SK-N-SH treated with all-trans-retinoic acid at 6 μM for 48 hours (cell line): Measurements from ENCODE around the gene FAM131C.
"Not testable (repeated sequence)": the region's sequence is repeated elsewhere in the genome, so short reads cannot be mapped to it uniquely, and the experiment has no call there.

Experiments
- ATAC-seq: fragments of 200-7000 bp; cut with Tn5 transposase; 3 replicates; pipeline ENCODE4 v1.9.1; 2020; ENCODE audit warnings: mild to moderate bottlenecking, moderate library complexity
- ARNTL ChIP-seq: fragments of 450-650 bp; formaldehyde crosslinking; IDR thresholded peaks from 2 replicates; pipeline ENCODE4 v1.5.0; 2020; ENCODE audit warnings: low read depth, mild to moderate bottlenecking, moderate library complexity, borderline replicate concordance
- BACH2 ChIP-seq: fragments of 250-450 bp; sonication (Bioruptor Pico); IDR thresholded peaks from 2 replicates; pipeline ENCODE4 v1.9.0; 2021; ENCODE audit warnings: mild to moderate bottlenecking, borderline replicate concordance
- CSDC2 ChIP-seq: fragments of 250-450 bp; sonication (Bioruptor Pico); IDR thresholded peaks from 2 replicates; pipeline ENCODE4 v1.5.0; 2020; ENCODE audit warnings: mild to moderate bottlenecking, moderate library complexity
- ESRRG ChIP-seq: fragments of 250-450 bp; sonication (Bioruptor Pico); IDR thresholded peaks from 2 replicates; pipeline ENCODE4 v1.6.1; 2021; ENCODE audit warnings: mild to moderate bottlenecking
- GLIS3 ChIP-seq: fragments of 250-450 bp; sonication (Bioruptor Pico); IDR thresholded peaks from 2 replicates; pipeline ENCODE4 v1.5.0; 2020; ENCODE audit warnings: mild to moderate bottlenecking, moderate library complexity
- ISL1 ChIP-seq: fragments of 250-450 bp; sonication (Bioruptor Pico); IDR thresholded peaks from 2 replicates; pipeline ENCODE4 v2.1.2; 2022; ENCODE audit warnings: mild to moderate bottlenecking, moderate library complexity
- OSR1 ChIP-seq: fragments of 250-450 bp; sonication (Bioruptor Pico); IDR thresholded peaks from 2 replicates; pipeline ENCODE4 v1.8.0; 2022; ENCODE audit warnings: moderate library complexity, mild to moderate bottlenecking, inconsistent platforms
- PPARA ChIP-seq: fragments of 250-450 bp; sonication (Bioruptor Pico); IDR thresholded peaks from 2 replicates; pipeline ENCODE4 v1.5.0; 2020; ENCODE audit warnings: mild to moderate bottlenecking, borderline replicate concordance
- RARB ChIP-seq: fragments of 250-450 bp; sonication (Bioruptor Pico); IDR thresholded peaks from 2 replicates; pipeline ENCODE4 v1.8.0; 2021; ENCODE audit warnings: mild to moderate bottlenecking, moderate library complexity
- TCF4 ChIP-seq: fragments of 250-450 bp; sonication (Bioruptor Pico); IDR thresholded peaks from 2 replicates; pipeline ENCODE4 v1.8.0; 2021; ENCODE audit warnings: mild to moderate bottlenecking, moderate library complexity, borderline replicate concordance
- TOX ChIP-seq: fragments of 250-450 bp; sonication (Bioruptor Pico); IDR thresholded peaks from 2 replicates; pipeline ENCODE4 v1.8.0; 2021; ENCODE audit warnings: mild to moderate bottlenecking, moderate library complexity, borderline replicate concordance
- ZFP3 ChIP-seq: fragments of 250-450 bp; sonication (Bioruptor Pico); IDR thresholded peaks from 2 replicates; pipeline ENCODE4 v1.5.0; 2020; ENCODE audit warnings: mild to moderate bottlenecking, moderate library complexity
- ZNF565 ChIP-seq: fragments of 450-650 bp; formaldehyde crosslinking; conservative IDR thresholded peaks from 2 replicates; pipeline ENCODE4 v1.5.0; 2020; ENCODE audit warnings: low read depth, mild to moderate bottlenecking, moderate library complexity
- ZNF70 ChIP-seq: fragments of 450-650 bp; formaldehyde crosslinking; IDR thresholded peaks from 2 replicates; pipeline ENCODE4 v1.5.0; 2020; ENCODE audit warnings: mild to moderate bottlenecking, moderate library complexity
- ZNF8 ChIP-seq: fragments of 450-650 bp; formaldehyde crosslinking; IDR thresholded peaks from 2 replicates; pipeline ENCODE4 v1.5.0; 2020; ENCODE audit warnings: mild to moderate bottlenecking, moderate library complexity
- TF ChIP-seq, protein P1 (sequence below): fragments of 250-450 bp; sonication (Bioruptor Pico); IDR thresholded peaks from 2 replicates; pipeline ENCODE4 v1.5.0; 2020; ENCODE audit warnings: mild to moderate bottlenecking, moderate library complexity
- TF ChIP-seq, protein P2 (sequence below): fragments of 250-450 bp; sonication (Bioruptor Pico); IDR thresholded peaks from 2 replicates; pipeline ENCODE4 v1.5.1; 2021; ENCODE audit warnings: mild to moderate bottlenecking, moderate library complexity
- TF ChIP-seq, protein P3 (sequence below): fragments of 250-450 bp; sonication (Bioruptor Pico); IDR thresholded peaks from 2 replicates; pipeline ENCODE4 v1.8.0; 2021; ENCODE audit warnings: low read depth, mild to moderate bottlenecking, moderate library complexity, borderline replicate concordance
- TF ChIP-seq, protein P4 (sequence below): fragments of 250-450 bp; sonication (Bioruptor Pico); IDR thresholded peaks from 2 replicates; pipeline ENCODE4 v1.5.1; 2020; ENCODE audit warnings: low read depth, mild to moderate bottlenecking, moderate library complexity
- TF ChIP-seq, protein P5 (sequence below): fragments of 250-450 bp; sonication (Bioruptor Pico); IDR thresholded peaks from 2 replicates; pipeline ENCODE4 v1.8.0; 2020; ENCODE audit warnings: mild to moderate bottlenecking, moderate library complexity, borderline replicate concordance

FAM131C gene

DNA sequence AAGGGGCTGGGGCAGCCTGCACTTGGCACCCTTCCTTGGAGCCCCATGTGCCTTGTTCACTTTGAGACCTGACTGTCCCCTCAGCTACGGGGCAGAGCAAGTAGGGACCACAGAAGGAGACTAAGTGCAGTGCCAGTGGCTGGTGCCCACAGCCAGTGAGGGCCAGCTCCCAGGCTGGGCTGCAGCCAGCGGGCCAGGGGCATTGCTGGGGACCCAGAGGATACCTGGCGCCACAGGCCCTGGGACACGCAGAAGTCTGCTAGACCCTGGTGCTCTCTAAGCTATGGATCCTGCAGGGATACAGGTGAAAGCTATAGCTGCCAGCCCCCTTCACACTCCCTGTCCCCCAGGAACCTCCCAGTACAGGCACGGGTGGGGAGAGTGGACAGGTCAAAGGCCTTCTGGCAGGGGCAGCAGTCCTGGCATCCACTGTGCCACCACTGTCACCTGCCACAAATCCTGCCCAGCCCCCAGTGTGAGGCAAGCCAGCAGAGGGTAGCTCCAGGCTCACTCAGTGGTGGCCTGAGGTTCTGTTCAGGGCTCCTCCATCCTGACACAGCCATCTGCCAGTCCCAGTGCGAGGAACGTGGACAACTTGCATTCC lies 50.3 kb downstream of the FAM131C start (continued):
- TF ChIP-seq, protein P1, sequence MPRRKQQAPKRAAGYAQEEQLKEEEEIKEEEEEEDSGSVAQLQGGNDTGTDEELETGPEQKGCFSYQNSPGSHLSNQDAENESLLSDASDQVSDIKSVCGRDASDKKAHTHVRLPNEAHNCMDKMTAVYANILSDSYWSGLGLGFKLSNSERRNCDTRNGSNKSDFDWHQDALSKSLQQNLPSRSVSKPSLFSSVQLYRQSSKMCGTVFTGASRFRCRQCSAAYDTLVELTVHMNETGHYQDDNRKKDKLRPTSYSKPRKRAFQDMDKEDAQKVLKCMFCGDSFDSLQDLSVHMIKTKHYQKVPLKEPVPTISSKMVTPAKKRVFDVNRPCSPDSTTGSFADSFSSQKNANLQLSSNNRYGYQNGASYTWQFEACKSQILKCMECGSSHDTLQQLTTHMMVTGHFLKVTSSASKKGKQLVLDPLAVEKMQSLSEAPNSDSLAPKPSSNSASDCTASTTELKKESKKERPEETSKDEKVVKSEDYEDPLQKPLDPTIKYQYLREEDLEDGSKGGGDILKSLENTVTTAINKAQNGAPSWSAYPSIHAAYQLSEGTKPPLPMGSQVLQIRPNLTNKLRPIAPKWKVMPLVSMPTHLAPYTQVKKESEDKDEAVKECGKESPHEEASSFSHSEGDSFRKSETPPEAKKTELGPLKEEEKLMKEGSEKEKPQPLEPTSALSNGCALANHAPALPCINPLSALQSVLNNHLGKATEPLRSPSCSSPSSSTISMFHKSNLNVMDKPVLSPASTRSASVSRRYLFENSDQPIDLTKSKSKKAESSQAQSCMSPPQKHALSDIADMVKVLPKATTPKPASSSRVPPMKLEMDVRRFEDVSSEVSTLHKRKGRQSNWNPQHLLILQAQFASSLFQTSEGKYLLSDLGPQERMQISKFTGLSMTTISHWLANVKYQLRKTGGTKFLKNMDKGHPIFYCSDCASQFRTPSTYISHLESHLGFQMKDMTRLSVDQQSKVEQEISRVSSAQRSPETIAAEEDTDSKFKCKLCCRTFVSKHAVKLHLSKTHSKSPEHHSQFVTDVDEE (CRISPR knock-in tag): no peak
- TF ChIP-seq RARB (CRISPR knock-in tag): no peak
- no peak for TF ChIP-seq ESRRG (CRISPR knock-in tag)
- TF ChIP-seq TOX (CRISPR knock-in tag): no peak

DNA sequence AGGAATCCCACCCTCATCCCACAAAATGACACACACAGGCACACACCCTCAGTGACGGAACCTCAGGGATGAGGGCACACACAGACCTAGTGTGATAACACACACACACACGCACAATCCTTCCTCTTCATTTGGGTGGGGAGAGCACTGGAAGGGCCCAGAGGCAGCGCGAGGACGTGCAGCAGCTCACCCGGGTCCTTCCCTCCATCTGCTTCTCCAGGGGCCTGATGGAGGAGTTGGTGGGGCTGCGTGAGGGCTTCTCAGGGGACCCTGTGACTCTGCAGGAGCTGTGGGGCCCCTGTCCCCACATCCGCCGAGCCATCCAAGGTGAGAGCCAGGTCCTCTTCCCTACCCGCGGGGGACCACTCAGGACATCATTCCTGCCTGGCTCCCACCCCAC lies 51.1 kb downstream of the FAM131C start:
- TF ChIP-seq, protein P2, sequence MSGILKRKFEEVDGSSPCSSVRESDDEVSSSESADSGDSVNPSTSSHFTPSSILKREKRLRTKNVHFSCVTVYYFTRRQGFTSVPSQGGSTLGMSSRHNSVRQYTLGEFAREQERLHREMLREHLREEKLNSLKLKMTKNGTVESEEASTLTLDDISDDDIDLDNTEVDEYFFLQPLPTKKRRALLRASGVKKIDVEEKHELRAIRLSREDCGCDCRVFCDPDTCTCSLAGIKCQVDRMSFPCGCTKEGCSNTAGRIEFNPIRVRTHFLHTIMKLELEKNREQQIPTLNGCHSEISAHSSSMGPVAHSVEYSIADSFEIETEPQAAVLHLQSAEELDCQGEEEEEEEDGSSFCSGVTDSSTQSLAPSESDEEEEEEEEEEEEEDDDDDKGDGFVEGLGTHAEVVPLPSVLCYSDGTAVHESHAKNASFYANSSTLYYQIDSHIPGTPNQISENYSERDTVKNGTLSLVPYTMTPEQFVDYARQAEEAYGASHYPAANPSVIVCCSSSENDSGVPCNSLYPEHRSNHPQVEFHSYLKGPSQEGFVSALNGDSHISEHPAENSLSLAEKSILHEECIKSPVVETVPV: no peak
- TF ChIP-seq CSDC2 (CRISPR knock-in tag) (no peak), ZNF8 (no peak), TCF4 (no peak), BACH2 (no peak), PPARA (CRISPR knock-in tag) (no peak), OSR1 (CRISPR knock-in tag) (no peak)
- TF ChIP-seq, protein P3, sequence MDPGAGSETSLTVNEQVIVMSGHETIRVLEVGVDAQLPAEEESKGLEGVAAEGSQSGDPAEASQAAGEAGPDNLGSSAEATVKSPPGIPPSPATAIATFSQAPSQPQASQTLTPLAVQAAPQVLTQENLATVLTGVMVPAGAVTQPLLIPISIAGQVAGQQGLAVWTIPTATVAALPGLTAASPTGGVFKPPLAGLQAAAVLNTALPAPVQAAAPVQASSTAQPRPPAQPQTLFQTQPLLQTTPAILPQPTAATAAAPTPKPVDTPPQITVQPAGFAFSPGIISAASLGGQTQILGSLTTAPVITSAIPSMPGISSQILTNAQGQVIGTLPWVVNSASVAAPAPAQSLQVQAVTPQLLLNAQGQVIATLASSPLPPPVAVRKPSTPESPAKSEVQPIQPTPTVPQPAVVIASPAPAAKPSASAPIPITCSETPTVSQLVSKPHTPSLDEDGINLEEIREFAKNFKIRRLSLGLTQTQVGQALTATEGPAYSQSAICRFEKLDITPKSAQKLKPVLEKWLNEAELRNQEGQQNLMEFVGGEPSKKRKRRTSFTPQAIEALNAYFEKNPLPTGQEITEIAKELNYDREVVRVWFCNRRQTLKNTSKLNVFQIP (CRISPR knock-in tag): no peak
- ATAC-seq: no peak

DNA sequence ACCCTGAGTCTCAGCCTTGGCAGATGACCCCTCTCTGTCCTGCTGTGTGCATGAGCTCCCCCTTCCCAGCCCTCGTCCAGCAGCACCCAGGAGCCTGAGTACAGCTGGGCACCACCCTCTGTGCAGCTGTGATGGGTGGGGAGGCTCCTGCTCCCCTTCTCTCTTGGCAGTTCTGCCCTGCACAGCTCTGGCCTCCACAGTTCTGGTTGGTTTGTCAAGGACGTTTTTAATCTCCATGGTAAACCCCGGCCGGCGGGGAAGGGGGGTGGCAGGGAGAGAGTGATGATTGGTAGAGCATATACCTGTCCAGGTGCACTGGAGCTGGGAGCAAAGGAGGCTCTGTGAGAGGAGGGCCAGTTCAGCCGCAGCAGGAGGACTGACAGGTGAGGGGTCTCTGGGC lies 51.8 kb downstream of the FAM131C start, which contains the start of gene CLCNKA:
Gene CLCNKA, plus strand, starts transcription at position 356 of the 400 bp plus-strand sequence. CDS start 584 bp downstream, outside the sequence.
- ATAC-seq: no peak
- TF ChIP-seq, protein P3 (CRISPR knock-in tag): no peak
- TF ChIP-seq ZNF565 (CRISPR knock-in tag) (no peak), ZFP3 (no peak), TOX (CRISPR knock-in tag) (no peak), ARNTL (CRISPR knock-in tag) (no peak), BACH2 (no peak), OSR1 (CRISPR knock-in tag) (no peak), GLIS3 (CRISPR knock-in tag) (no peak), ZNF70 (CRISPR knock-in tag) (no peak), CSDC2 (CRISPR knock-in tag) (no peak), ESRRG (CRISPR knock-in tag) (no peak), TCF4 (no peak), RARB (CRISPR knock-in tag) (no peak), ISL1 (CRISPR knock-in tag) (no peak)
- TF ChIP-seq, protein P4, sequence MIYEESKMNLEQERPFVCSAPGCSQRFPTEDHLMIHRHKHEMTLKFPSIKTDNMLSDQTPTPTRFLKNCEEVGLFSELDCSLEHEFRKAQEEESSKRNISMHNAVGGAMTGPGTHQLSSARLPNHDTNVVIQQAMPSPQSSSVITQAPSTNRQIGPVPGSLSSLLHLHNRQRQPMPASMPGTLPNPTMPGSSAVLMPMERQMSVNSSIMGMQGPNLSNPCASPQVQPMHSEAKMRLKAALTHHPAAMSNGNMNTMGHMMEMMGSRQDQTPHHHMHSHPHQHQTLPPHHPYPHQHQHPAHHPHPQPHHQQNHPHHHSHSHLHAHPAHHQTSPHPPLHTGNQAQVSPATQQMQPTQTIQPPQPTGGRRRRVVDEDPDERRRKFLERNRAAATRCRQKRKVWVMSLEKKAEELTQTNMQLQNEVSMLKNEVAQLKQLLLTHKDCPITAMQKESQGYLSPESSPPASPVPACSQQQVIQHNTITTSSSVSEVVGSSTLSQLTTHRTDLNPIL (CRISPR knock-in tag): no peak
- TF ChIP-seq, protein P2: no peak
- TF ChIP-seq, protein P5, sequence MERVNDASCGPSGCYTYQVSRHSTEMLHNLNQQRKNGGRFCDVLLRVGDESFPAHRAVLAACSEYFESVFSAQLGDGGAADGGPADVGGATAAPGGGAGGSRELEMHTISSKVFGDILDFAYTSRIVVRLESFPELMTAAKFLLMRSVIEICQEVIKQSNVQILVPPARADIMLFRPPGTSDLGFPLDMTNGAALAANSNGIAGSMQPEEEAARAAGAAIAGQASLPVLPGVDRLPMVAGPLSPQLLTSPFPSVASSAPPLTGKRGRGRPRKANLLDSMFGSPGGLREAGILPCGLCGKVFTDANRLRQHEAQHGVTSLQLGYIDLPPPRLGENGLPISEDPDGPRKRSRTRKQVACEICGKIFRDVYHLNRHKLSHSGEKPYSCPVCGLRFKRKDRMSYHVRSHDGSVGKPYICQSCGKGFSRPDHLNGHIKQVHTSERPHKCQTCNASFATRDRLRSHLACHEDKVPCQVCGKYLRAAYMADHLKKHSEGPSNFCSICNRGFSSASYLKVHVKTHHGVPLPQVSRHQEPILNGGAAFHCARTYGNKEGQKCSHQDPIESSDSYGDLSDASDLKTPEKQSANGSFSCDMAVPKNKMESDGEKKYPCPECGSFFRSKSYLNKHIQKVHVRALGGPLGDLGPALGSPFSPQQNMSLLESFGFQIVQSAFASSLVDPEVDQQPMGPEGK: no peak

DNA sequence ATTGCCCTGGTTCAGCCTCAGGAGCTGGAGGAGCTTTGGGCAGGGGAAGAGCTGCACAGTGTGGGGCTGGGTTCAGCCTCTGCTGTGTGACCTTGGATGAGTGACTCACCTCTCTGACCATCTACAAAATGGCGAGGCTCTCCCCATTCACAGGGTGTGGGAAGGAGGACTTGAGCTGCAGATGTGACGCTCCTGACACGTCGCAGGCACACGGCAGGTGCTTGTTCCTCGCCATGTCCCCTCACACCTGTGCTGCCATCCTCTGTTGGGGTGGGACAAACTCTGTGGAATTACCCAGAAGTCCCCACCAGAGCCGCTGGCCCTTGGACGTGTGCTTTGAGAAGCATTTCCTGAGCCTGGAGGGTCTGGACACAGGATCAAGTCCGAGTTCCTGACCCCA lies 52.6 kb downstream of the FAM131C start:
- ATAC-seq: not testable (repeated sequence)
